IgD-negative memory B cell (primary cell): ENCODE data around the gene RPE65. TPM values are rescaled to one million over a fixed set of nuclear protein-coding genes. Genes with fewer than 3 reads are reported as not detected.
A peak's percentile ranks its signal among the peaks of the same experiment; 100 is the strongest.

Experiments
- H3K27ac Mint-ChIP-seq, 3 donors: one replicate each; pipeline ENCODE4 v1.8.0; 2020 to 2022; ENCODE audit warnings: mild to moderate bottlenecking in 3 of 3, mixed read lengths in 3 of 3, moderate library complexity in 1 of 3
- H3K27me3 Mint-ChIP-seq: one replicate; pipeline ENCODE4 v1.8.0; 2021; ENCODE audit warnings: mixed read lengths
- H3K36me3 Mint-ChIP-seq: one replicate; pipeline ENCODE4 v1.8.0; 2020; ENCODE audit warnings: mild to moderate bottlenecking, mixed read lengths
- H3K4me1 Mint-ChIP-seq, 3 donors: one replicate each; pipeline ENCODE4 v1.8.0; 2020 to 2022; ENCODE audit warnings: mixed read lengths in 3 of 3, mild to moderate bottlenecking in 1 of 3
- H3K4me3 Mint-ChIP-seq, 4 donors: one replicate each; pipeline ENCODE4 v1.8.0; 2020 to 2022; ENCODE audit warnings: mild to moderate bottlenecking in 4 of 4, mixed read lengths in 4 of 4, moderate library complexity in 3 of 4
- H3K9me3 Mint-ChIP-seq, 3 donors: one replicate each; pipeline ENCODE4 v1.8.0; 2020 to 2021; ENCODE audit warnings: mixed read lengths in 3 of 3, mild to moderate bottlenecking in 1 of 3
- polyA plus RNA-seq: library from polyadenylated mRNA; unstranded; fragments of 300-500 nt; fragmentation: Illumina TruSeq; gene quantifications from one replicate; pipeline ENCODE4 v1.2.3, GENCODE V29; 2021

Gene RPE65
- polyA plus RNA-seq, 1 donor from 2014 or later: not detected

GRCh38 chr1:68470388-68470970 lies 20.7 kb upstream of the RPE65 start:
- Mint-ChIP-seq H3K27me3 (no peaks in the 10 kb centered on the region), H3K36me3 (peaks cover 1% of the 10 kb centered on the region), H3K9me3 (peaks cover 0 to 2% (median 0%) of the 10 kb centered on the region in 3 donors), H3K4me3 (no peak overlapping the region), H3K27ac (no peak overlapping the region), H3K4me1 (no peaks in the 10 kb centered on the region)

GRCh38 chr1:68464891-68465290 lies 15.1 kb upstream of the RPE65 start:
- H3K27me3 Mint-ChIP-seq: peaks cover 4% of the 10 kb centered on the region
- peaks cover 2 to 9% (median 6%) of the 10 kb centered on the region in 3 donors for H3K9me3 Mint-ChIP-seq
- H3K36me3 Mint-ChIP-seq: peaks cover 2% of the 10 kb centered on the region
- H3K4me3 Mint-ChIP-seq: peak overlapping the region in 1 of 4 donors; percentile 9
- no peak overlapping the region for H3K27ac Mint-ChIP-seq
- no peaks in the 10 kb centered on the region for H3K4me1 Mint-ChIP-seq

GRCh38 chr1:68460935-68461334 lies 11.2 kb upstream of the RPE65 start:
- peaks cover 4% of the 10 kb centered on the region for H3K27me3 Mint-ChIP-seq
- H3K27ac Mint-ChIP-seq: no peak overlapping the region
- peaks cover 2% of the 10 kb centered on the region for H3K36me3 Mint-ChIP-seq
- peaks cover 2 to 9% (median 6%) of the 10 kb centered on the region in 3 donors for H3K9me3 Mint-ChIP-seq
- H3K4me3 Mint-ChIP-seq: no peak overlapping the region
- H3K4me1 Mint-ChIP-seq: no peaks in the 10 kb centered on the region

- H3K27ac Mint-ChIP-seq: no peak overlapping the region
Observed at GRCh38 chr1:68459796-68460195, 10.0 kb upstream of the RPE65 start.

GRCh38 chr1:68459091-68459490 lies 9.3 kb upstream of the RPE65 start:
- Mint-ChIP-seq H3K4me3 (no peak overlapping the region), H3K27ac (no peak overlapping the region), H3K9me3 (peaks cover 2 to 4% (median 4%) of the 10 kb centered on the region in 3 donors), H3K36me3 (no peaks in the 10 kb centered on the region), H3K4me1 (no peaks in the 10 kb centered on the region), H3K27me3 (no peaks in the 10 kb centered on the region)

More at GRCh38 chr1:68459796-68460195, 10.0 kb upstream of the RPE65 start:
- H3K27me3 Mint-ChIP-seq: no peaks in the 10 kb centered on the region
- H3K4me3 Mint-ChIP-seq: no peak overlapping the region
- peaks cover 2 to 9% (median 4%) of the 10 kb centered on the region in 3 donors for H3K9me3 Mint-ChIP-seq
- H3K4me1 Mint-ChIP-seq: no peaks in the 10 kb centered on the region
- H3K36me3 Mint-ChIP-seq: no peaks in the 10 kb centered on the region

GRCh38 chr1:68456202-68456601 lies 6.4 kb upstream of the RPE65 start:
- Mint-ChIP-seq H3K9me3 (no peaks in the 10 kb centered on the region), H3K27me3 (no peaks in the 10 kb centered on the region)

GRCh38 chr1:68454534-68454933 lies 4.8 kb upstream of the RPE65 start:
- Mint-ChIP-seq H3K36me3 (no peaks in the 10 kb centered on the region), H3K27me3 (no peaks in the 10 kb centered on the region), H3K27ac (no peak overlapping the region), H3K4me1 (no peaks in the 10 kb centered on the region), H3K4me3 (no peak overlapping the region), H3K9me3 (no peaks in the 10 kb centered on the region)

More at GRCh38 chr1:68456202-68456601, 6.4 kb upstream of the RPE65 start:
- Mint-ChIP-seq H3K4me3 (no peak overlapping the region), H3K27ac (peak overlapping the region in 1 of 3 donors; percentile 44), H3K4me1 (no peaks in the 10 kb centered on the region), H3K36me3 (no peaks in the 10 kb centered on the region)

- H3K4me1 Mint-ChIP-seq: no peaks in the 10 kb centered on the region
- H3K36me3 Mint-ChIP-seq: no peaks in the 10 kb centered on the region
- no peak overlapping the region for H3K27ac Mint-ChIP-seq
Observed at GRCh38 chr1:68453060-68453670, 3.4 kb upstream of the RPE65 start.

GRCh38 chr1:68448365-68448764 lies 1.4 kb downstream of the RPE65 start:
- Mint-ChIP-seq H3K36me3 (no peaks in the 10 kb centered on the region), H3K4me1 (no peaks in the 10 kb centered on the region), H3K9me3 (no peaks in the 10 kb centered on the region), H3K27ac (no peak overlapping the region), H3K4me3 (no peak overlapping the region), H3K27me3 (peaks cover 4% of the 10 kb centered on the region)

More at GRCh38 chr1:68453060-68453670, 3.4 kb upstream of the RPE65 start:
- Mint-ChIP-seq H3K27me3 (peaks cover 1% of the 10 kb centered on the region), H3K9me3 (no peaks in the 10 kb centered on the region), H3K4me3 (no peak overlapping the region)

- H3K4me3 Mint-ChIP-seq: no peak overlapping the region
- no peaks in the 10 kb centered on the region for H3K9me3 Mint-ChIP-seq
- no peak overlapping the region for H3K27ac Mint-ChIP-seq
- H3K27me3 Mint-ChIP-seq: peaks cover 5% of the 10 kb centered on the region
- H3K36me3 Mint-ChIP-seq: no peaks in the 10 kb centered on the region
- H3K4me1 Mint-ChIP-seq: peaks cover 0 to 2% (median 0%) of the 10 kb centered on the region in 3 donors
Observed at GRCh38 chr1:68445709-68446108, 4.0 kb downstream of the RPE65 start.

GRCh38 chr1:68442822-68443556 lies 6.8 kb downstream of the RPE65 start:
- H3K27me3 Mint-ChIP-seq: peaks cover 6% of the 10 kb centered on the region
- H3K9me3 Mint-ChIP-seq: no peaks in the 10 kb centered on the region
- H3K36me3 Mint-ChIP-seq: no peaks in the 10 kb centered on the region
- H3K4me1 Mint-ChIP-seq: peaks cover 5 to 9% (median 7%) of the 10 kb centered on the region in 3 donors
- no peak overlapping the region for H3K4me3 Mint-ChIP-seq
- H3K27ac Mint-ChIP-seq: no peak overlapping the region

GRCh38 chr1:68442006-68442405 lies 7.7 kb downstream of the RPE65 start:
- H3K9me3 Mint-ChIP-seq: no peaks in the 10 kb centered on the region
- no peaks in the 10 kb centered on the region for H3K36me3 Mint-ChIP-seq
- no peak overlapping the region for H3K27ac Mint-ChIP-seq
- peaks cover 6% of the 10 kb centered on the region for H3K27me3 Mint-ChIP-seq
- H3K4me1 Mint-ChIP-seq: peaks cover 5 to 9% (median 7%) of the 10 kb centered on the region in 3 donors
- no peak overlapping the region for H3K4me3 Mint-ChIP-seq

GRCh38 chr1:68438310-68438709 lies 11.4 kb downstream of the RPE65 start:
- Mint-ChIP-seq H3K27me3 (peaks cover 3% of the 10 kb centered on the region), H3K9me3 (no peaks in the 10 kb centered on the region), H3K4me3 (peak overlapping the region in 1 of 4 donors; percentile 14), H3K27ac (peak overlapping the region in 1 of 3 donors; percentile 41), H3K36me3 (no peaks in the 10 kb centered on the region), H3K4me1 (peaks cover 5 to 9% (median 7%) of the 10 kb centered on the region in 3 donors)

- no peaks in the 10 kb centered on the region for H3K27me3 Mint-ChIP-seq
- H3K36me3 Mint-ChIP-seq: no peaks in the 10 kb centered on the region
- no peaks in the 10 kb centered on the region for H3K9me3 Mint-ChIP-seq
- peaks cover 1 to 3% (median 3%) of the 10 kb centered on the region in 3 donors for H3K4me1 Mint-ChIP-seq
- no peak overlapping the region for H3K27ac Mint-ChIP-seq
- no peak overlapping the region for H3K4me3 Mint-ChIP-seq
Observed at GRCh38 chr1:68433395-68433794, 16.4 kb downstream of the RPE65 start.

- Mint-ChIP-seq H3K9me3 (no peaks in the 10 kb centered on the region), H3K36me3 (no peaks in the 10 kb centered on the region), H3K27me3 (no peaks in the 10 kb centered on the region), H3K4me3 (no peak overlapping the region), H3K27ac (no peak overlapping the region), H3K4me1 (no peaks in the 10 kb centered on the region)
Observed at GRCh38 chr1:68431076-68431475, 18.7 kb downstream of the RPE65 start.
